SK-MEL-5 (cell line): ENCODE data around the gene CCDC28A. TPM values are rescaled to one million over a fixed set of nuclear protein-coding genes. Genes with fewer than 3 reads are reported as not detected.
A peak's percentile ranks its signal among the peaks of the same experiment; 100 is the strongest.

Experiments used
- DNase-seq: peaks from one replicate; pipeline ENCODE4 v3.0.0-alpha.2; 2016; ENCODE audit warnings: low read depth, low spot score
- in situ Hi-C: cut with HindIII; loops from 2 replicates; pipeline ENCODE4 v1.10.0; 2016; ENCODE audit warnings: low sequenced_read_pairs, high pct_unique_total_duplicates, low pct_unique_long_range_greater_than_20kb
- total RNA-seq: library from RNA; depleted of rRNA; stranded (reverse); fragments of >200 nt; shearing (Covaris generic); gene quantifications from 2 replicates; pipeline ENCODE4 v1.2.3, GENCODE V29; 2014; rRNA removed

The CCDC28A gene
- total RNA-seq, 1 experiment from 2014 or later: 27.9 TPM

DNA sequence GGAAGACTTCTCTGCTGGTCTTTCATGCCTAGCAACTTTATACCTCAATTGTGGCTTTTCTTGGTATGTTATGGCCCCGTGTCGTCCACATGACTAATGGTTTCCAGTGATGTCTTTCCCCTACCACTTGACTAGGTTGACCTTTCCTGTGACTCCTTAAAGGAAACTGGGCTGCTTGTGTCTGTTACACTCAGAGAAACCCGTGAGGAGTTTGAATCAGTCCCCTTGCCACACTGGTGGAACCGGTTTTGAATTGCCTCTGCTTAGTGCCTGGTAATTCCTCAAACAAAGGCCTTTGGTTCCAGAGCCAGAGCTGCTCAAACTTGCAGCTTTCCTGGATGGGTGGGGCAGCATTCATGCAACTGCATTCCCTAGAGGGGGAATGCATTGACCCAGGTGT, 44.2 kb downstream of the CCDC28A start:
- in situ Hi-C loops: no loop called here
- peak; percentile 99 for DNase-seq

DNA sequence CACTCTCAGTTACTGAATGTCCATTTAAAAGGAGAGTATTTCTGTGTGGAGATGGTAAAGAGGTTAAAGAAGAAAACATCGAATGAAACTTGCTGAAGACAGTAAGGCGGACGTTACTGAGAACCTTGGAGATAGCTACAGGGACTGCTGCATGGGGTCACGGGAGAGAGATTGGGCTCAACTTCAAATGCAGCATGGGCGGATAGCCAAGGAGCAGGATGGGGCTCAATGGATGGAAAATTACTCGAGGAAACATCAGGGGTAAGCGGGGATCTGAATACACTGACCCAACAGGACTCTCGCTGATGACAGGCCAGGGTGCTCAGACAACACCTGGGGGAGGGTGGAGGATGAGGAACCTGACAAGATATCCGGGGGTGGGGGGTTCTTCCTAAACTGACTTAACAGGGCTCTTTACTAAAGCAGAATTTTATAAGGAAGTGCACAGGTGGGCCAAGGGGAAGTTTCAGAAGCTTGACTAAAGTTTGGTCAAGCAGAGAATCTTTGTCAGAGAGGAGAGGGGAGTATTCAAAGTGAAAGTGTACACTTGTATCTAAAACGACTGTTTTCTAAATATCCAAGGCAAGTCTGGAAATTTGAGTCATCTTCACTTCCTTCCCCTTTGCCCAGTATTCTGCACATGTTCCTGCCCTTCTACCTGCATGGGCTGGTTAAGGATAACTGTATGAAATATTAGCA, 45.1 kb downstream of the CCDC28A start:
- peak; percentile 11 for DNase-seq
- in situ Hi-C loops: no loop called here

DNA sequence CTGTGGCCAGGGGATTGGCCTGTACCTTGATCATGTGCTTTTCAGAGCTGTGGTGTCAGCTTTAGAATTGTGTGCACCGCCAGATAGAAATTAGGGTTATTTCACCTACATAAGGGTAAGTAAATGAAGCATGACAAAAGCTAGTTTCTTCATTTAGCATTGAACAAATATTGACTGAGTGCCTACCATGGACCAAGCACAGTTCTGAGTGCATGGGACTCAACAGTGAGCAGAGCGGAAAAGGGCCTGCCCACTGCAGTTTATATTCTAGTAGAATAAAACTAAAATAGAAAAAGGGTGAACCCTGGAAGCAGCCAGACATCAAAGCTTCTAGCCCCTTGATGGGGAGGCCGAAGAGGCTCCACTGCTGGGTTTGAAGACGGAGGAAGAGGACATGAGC, 48.0 kb downstream of the CCDC28A start:
- in situ Hi-C loops: no loop called here
- no peak for DNase-seq

DNA sequence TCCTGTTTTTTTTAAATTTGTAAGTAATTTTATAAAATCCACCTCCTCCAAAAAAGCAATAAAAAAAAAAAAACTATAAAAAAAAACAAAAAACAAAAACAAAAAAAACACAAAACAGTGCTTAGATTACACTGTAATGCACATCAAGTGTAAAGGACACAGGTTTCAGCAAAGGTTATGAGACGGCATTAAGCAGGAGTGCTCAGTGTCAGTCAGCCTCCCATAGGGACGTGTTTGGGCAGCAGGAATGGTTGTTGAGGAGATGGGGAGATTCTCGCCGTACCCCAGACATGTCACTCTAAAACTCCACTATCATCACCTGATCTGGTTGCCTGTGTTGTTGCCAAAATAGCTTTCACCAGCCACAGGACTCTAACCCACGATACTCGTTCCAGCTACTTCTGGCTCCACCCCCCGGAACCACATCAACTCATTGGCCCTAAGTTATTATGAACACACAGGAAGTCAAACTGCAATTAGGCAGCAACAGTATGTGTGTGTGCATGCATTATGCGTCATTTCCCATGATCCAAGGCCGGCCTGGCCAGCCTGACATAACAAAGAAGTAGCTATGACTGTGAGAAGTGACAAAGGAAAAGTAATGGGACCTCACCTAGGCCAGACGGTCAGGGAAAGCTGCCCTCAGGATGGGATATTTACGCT, 51.0 kb downstream of the CCDC28A start:
- DNase-seq: no peak
- in situ Hi-C loops: no loop called here

DNA sequence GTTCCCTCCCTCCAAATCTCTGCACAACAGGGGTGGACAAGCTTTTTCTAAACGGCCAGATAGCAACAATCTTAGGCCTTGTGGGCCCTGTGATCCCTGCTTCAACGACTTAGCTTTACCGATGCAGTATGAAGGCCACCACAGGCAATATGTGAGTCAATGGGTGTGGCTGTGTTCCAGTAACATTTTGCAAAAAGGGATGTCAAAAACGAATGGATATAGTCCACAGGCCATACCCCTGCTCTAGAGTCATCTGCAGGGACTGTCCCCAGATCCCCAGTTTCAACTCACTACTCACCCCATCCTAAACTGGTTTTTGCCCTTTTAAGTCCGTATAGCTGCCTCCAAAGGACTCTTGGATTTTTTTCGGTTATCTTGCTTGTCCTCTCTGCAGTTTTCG, 56.7 kb downstream of the CCDC28A start:
- no peak for DNase-seq
- in situ Hi-C loops: no loop called here

DNA sequence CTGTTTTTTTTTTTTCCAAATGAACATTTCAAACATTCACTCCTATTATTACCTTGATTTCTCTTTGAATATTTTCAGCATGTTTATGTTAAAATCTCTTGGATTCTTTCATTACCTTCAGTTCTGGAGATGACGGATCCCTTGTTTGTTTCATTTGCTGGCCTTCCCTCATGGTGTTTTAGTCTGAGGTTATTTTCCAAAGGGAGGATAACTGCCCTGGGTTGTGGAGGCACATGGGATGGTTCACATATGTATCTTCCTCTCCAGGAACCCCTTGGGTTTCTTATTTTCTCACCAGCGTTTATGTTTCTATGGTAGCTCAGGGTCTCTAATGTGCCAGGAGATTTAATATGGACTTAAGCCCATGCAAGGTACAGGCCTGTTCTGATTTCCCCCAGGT, 58.6 kb downstream of the CCDC28A start:
- no peak for DNase-seq
- in situ Hi-C loops: no loop called here

DNA sequence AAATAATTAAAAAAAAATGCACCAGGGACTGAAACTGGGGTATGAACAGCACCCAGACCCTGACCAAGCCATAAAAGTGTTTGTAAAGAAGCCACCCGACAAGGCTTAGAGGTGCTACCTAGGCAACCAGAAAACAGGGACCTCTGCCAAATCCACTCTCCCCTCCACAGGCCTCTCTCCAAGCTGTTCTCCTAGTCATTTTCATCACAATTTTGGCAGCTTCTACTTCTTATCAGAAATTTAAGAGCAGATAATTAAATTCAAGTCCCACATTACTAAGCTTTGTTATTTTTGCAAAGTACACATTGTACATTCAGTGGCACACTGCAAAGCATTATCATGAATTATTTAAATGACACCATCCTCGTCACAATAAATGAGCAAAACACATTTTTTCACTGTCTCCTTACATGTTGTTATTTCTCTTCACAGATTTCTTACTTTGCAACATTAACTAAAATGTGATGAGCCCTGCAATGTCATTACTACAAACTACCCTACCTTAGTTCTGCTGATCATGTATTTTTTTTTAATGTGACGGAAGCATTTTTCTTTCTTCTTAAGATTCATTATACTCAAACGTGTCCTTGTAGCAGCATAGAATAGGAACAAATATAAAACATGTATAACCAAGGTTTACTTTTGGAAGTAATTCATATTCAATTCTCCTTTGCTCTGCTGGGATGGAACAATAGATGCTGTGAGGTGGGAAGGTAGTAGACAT, 60.4 kb downstream of the CCDC28A start:
- in situ Hi-C loops: no loop called here

DNA sequence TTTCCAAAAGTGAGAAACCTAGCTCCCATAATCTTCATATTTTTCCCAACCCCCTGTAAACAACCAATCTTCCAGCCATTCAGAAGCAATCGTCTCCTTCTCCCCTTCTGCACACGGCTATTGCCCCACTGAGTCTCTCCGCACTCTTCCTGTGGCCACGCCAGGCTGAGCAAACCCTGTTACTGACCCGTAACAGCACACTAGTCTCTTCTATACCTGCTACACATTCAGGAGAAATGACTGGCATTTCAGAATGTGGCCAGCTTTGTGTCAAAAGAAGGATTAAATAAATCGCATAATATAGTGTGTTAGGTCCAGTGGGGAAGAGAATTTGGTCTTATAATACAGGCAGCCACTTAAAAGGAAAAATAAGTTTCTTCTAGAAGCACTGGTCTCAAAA, 63.7 kb downstream of the CCDC28A start:
- in situ Hi-C loops: no loop called here

More for the DNA sequence above, 60.4 kb downstream of the CCDC28A start:
- DNase-seq: no peak

More for the DNA sequence above, 63.7 kb downstream of the CCDC28A start:
- DNase-seq: no peak

Other genes starting within 250 kb of the CCDC28A start
- 0.03 TPM in 1 of 2 replicates, not detected in the other for gene ECT2L, start 22.3 kb downstream of the CCDC28A start, total RNA-seq
- gene REPS1, start 214.5 kb downstream of the CCDC28A start, total RNA-seq: 66.4 and 76.0 TPM in 2 replicates